GM12873 (cell line): ENCODE data around the gene TLR6.
A peak's percentile ranks its signal among the peaks of the same experiment; 100 is the strongest.

Experiments used
- CTCF ChIP-seq: IDR thresholded peaks from 2 replicates; pipeline ENCODE4 v1.5.1; 2012; ENCODE audit warnings: low read depth, mild to moderate bottlenecking, moderate library complexity, low read length, control low read depth; ENCODE audit not compliant: insufficient read depth; ENCODE audit errors: missing control alignments

Gene TLR6

GRCh38 chr4:38818441-38818976 lies 38.1 kb downstream of the TLR6 start:
- TF ChIP-seq CTCF: no peak

DNA sequence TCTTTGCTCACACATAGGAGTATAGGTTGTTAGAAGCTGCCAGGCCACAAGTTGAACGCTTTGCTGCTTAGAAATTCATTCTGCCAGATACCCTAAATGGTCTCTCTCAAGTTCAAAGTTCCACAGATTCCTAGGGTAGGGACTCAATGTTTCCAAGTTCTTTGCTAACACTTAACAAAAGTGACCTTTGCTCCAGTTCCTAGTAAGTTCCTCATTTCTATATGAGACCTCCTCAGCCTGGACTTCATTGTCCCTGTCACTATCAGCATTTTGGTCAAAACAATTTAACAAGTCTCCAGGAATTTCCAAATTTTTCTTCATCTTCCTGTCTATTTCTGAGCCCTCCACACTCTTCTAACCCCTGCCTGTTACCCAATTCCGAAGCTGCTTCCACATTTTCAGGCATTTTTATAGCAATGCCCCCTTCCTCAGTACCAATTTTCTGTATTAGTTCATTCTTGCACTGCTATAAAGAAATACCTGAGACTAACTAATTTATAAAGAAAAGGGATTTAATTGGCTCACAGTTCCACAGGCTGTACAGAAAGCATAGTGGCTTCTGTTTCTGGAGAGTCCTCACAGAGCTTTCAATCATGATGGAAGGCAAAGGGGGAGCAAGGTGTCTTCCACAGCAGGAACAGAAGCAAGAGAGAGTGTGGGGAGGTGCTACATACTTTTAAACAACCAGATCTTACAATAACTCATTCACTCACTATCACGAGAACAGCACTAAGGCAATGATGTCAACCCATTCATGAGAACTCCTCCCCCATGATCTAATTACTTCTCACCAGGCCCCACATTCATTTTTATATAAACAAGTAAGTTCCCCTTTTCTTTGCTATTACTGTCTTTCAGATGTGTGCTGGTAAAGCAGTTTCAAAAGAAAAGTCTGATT lies 40.5 kb downstream of the TLR6 start:
- no peak for TF ChIP-seq CTCF

DNA sequence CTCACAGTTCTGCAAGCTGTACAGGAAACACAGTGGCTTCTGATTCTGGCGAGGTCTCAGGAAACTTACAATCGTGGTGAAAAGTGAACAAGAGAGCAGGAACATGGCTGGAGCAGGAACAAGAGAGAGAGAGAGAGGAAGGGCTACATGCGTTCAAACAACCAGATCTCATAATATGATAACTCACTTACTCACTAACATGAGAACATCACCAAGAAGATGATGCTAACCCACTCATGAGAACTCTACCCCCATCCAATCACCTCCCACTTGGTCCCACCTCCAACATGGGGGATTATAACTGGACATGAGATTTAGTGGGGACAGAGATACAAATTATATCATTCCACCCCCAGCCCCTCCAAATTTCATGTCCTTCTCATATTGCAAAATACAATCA lies 42.2 kb downstream of the TLR6 start:
- no peak for TF ChIP-seq CTCF

GRCh38 chr4:38811297-38811696 lies 45.3 kb downstream of the TLR6 start:
- TF ChIP-seq CTCF: no peak

- TF ChIP-seq CTCF: no peak
Observed at GRCh38 chr4:38805530-38806145, 51.0 kb downstream of the TLR6 start.

- TF ChIP-seq CTCF: peak; percentile 45
Observed at GRCh38 chr4:38804654-38805295, 51.8 kb downstream of the TLR6 start, which contains the start of gene TLR1. TLR1 (minus strand) TSS chr4:38804791; CDS start chr4:38798831, 5,960 bp downstream.
